ENCODE results near the gene NELL2. TPM values are rescaled to one million over a fixed set of nuclear protein-coding genes. Genes with fewer than 3 reads are reported as not detected.

Gene NELL2
- total RNA-seq, 1 donor from 2014 or later: 2.1 TPM

DNA sequence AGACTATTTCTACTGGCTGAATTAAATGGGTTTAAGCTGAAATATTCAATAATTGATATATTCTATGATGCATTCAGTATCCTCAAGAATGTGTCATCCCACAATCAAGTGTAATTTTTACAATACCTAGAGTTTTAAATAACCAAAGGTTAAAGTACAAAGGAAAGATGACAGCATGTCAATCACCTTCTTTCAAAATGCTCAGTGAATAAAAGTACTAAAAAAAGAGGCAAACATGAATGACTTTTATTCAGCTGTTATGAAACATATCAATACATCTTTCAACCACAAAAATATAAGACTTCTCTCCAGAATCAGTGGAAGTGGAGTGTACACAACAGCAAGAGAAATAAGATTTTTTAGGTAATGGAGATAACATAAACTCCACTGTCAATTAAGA, 72.0 kb downstream of the NELL2 start:
- H3K36me3 Mint-ChIP-seq: no peaks in the 10 kb centered on the region
- no peak for DNase-seq (ENCODE audit: low spot score in 2 of 2, unreplicated experiment in 2 of 2)
- no peak for TF ChIP-seq CTCF (IDR thresholded peaks at IDR 0.05; ENCODE audit: unreplicated experiment)
- no peaks in the 10 kb centered on the region for H3K9me3 Mint-ChIP-seq
- H3K4me3 Mint-ChIP-seq: no peak overlapping the region
- H3K27ac Mint-ChIP-seq: no peak overlapping the region
- H3K27me3 Mint-ChIP-seq (ENCODE audit: low read depth): peaks cover 3% of the 10 kb centered on the region
- H3K4me1 Mint-ChIP-seq: no peaks in the 10 kb centered on the region

DNA sequence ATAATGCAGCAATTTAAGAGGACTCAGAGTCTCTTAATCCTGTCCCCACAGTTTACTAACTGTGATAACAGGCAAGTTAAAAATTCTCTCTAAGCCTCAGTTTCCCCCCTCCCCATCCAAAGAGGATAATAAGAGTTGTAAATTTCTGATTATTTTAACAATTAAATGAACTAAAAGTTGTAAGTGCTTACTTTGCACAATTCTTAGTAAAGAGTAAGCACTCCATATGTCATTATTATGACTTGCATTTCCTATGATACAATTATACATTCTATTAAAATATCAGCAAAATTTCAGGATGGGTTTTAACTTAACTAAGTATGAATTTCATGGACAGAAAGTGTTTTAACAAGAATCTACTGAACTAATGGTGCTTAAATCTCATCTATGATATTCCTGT, 80.1 kb downstream of the NELL2 start:
- no peak for DNase-seq (ENCODE audit: low spot score in 2 of 2, unreplicated experiment in 2 of 2)
- no peak for TF ChIP-seq CTCF (IDR thresholded peaks at IDR 0.05; ENCODE audit: unreplicated experiment)
- Mint-ChIP-seq H3K9me3 (peaks cover 12% of the 10 kb centered on the region), H3K4me1 (no peaks in the 10 kb centered on the region), H3K36me3 (no peaks in the 10 kb centered on the region), H3K27ac (no peak overlapping the region), H3K27me3 (ENCODE audit: low read depth) (peaks cover 19% of the 10 kb centered on the region), H3K4me3 (no peak overlapping the region)

DNA sequence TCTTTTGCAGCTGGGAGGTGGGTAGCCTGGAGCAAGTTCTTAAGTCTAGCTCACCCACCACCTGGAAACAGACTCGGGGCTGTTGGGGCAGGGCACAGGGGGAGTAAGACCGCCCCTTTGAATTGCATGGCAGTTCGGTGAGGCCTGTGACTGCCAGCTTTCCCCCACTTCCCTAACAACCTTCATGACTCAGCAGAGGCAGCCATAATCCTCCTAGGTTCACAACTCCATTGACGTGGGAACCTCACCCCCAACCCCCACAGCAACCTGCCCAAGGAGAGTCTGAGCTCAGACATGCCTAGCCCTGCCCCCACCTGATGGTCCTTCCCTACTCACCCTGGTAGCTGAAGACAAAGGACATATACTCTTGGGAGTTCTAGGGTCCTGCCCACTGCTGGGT, 87.4 kb downstream of the NELL2 start:
- Mint-ChIP-seq H3K36me3 (no peaks in the 10 kb centered on the region), H3K4me3 (no peak overlapping the region)

GRCh38 chr12:44780221-44780790, 95.8 kb downstream of the NELL2 start:
- peaks cover 28% of the 10 kb centered on the region for H3K9me3 Mint-ChIP-seq
- H3K36me3 Mint-ChIP-seq: no peaks in the 10 kb centered on the region
- H3K27me3 Mint-ChIP-seq (ENCODE audit: low read depth): peaks cover 13% of the 10 kb centered on the region
- no peak for DNase-seq (ENCODE audit: low spot score in 2 of 2, unreplicated experiment in 2 of 2)
- no peaks in the 10 kb centered on the region for H3K4me1 Mint-ChIP-seq
- no peak for TF ChIP-seq CTCF (IDR thresholded peaks at IDR 0.05; ENCODE audit: unreplicated experiment)
- H3K27ac Mint-ChIP-seq: no peak overlapping the region
- H3K4me3 Mint-ChIP-seq: no peak overlapping the region

More for the DNA sequence above, 87.4 kb downstream of the NELL2 start:
- H3K9me3 Mint-ChIP-seq: peaks cover 23% of the 10 kb centered on the region
- no peak for TF ChIP-seq CTCF (IDR thresholded peaks at IDR 0.05; ENCODE audit: unreplicated experiment)
- H3K27me3 Mint-ChIP-seq (ENCODE audit: low read depth): peaks cover 17% of the 10 kb centered on the region
- no peak for DNase-seq (ENCODE audit: low spot score in 2 of 2, unreplicated experiment in 2 of 2)
- no peaks in the 10 kb centered on the region for H3K4me1 Mint-ChIP-seq
- no peak overlapping the region for H3K27ac Mint-ChIP-seq

DNA sequence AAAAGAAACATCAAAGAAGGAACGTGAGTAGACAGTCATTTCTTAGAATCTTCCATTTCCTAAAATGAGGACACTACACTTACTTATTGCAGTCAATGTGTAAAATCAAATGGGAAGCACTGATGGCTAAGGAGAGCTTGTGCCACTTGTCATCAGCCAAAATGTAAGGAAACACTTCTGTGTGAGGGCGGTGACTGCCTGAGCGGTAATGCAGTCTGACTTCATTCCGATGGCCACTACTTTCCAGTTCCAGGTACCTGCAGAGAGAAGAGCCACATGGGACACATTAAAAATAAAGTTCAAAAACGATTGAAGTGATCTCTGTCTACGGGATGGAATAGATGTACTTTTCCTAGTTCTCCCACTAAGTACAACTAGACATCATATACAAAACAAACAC, 96.3 kb downstream of the NELL2 start:
- no peak for DNase-seq (ENCODE audit: low spot score in 2 of 2, unreplicated experiment in 2 of 2)
- Mint-ChIP-seq H3K27ac (no peak overlapping the region), H3K27me3 (ENCODE audit: low read depth) (peaks cover 10% of the 10 kb centered on the region), H3K4me3 (no peak overlapping the region), H3K36me3 (no peaks in the 10 kb centered on the region), H3K9me3 (peaks cover 25% of the 10 kb centered on the region), H3K4me1 (no peaks in the 10 kb centered on the region)
- TF ChIP-seq CTCF (IDR thresholded peaks at IDR 0.05; ENCODE audit: unreplicated experiment): no peak

DNA sequence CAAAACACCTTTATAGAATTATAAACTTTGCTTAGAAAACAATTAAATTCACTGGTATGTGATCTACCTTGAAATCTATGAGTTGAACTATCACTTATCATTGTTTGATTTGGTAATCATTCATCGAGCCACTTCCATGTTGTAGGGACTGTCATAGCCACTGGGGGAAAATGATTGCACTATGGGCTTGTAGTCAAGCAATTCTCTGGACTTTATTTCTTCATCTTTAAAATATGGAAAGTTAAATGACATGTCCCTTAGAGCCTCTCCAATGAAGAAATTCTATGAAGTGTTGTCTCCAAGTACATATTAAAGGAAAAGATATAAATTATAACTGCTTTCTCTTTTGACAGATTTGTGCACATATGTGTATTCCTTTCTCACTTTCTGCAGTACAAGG, 97.3 kb downstream of the NELL2 start:
- H3K36me3 Mint-ChIP-seq: no peaks in the 10 kb centered on the region
- H3K27ac Mint-ChIP-seq: no peak overlapping the region
- H3K4me1 Mint-ChIP-seq: no peaks in the 10 kb centered on the region
- H3K27me3 Mint-ChIP-seq (ENCODE audit: low read depth): peaks cover 6% of the 10 kb centered on the region
- TF ChIP-seq CTCF (IDR thresholded peaks at IDR 0.05; ENCODE audit: unreplicated experiment): no peak
- H3K9me3 Mint-ChIP-seq: peaks cover 25% of the 10 kb centered on the region
- H3K4me3 Mint-ChIP-seq: no peak overlapping the region
- no peak for DNase-seq (ENCODE audit: low spot score in 2 of 2, unreplicated experiment in 2 of 2)

Measured in mesothelial cell of epicardium (in vitro differentiated cells).